HG03280 (cell line): ENCODE measurements around the gene JAM2.
A peak's percentile ranks its signal among the peaks of the same experiment; 100 is the strongest.
"Not testable (repeated sequence)": the region's sequence is repeated elsewhere in the genome, so short reads cannot be mapped to it uniquely, and the experiment has no call there.

ENCODE experiments used
- ATAC-seq: cut with Tn5 transposase; IDR thresholded peaks from one replicate; pipeline ENCODE4 v1.9.1; 2021; ENCODE audit warnings: mild to moderate bottlenecking, moderate library complexity; ENCODE audit not compliant: unreplicated experiment

Gene JAM2

DNA sequence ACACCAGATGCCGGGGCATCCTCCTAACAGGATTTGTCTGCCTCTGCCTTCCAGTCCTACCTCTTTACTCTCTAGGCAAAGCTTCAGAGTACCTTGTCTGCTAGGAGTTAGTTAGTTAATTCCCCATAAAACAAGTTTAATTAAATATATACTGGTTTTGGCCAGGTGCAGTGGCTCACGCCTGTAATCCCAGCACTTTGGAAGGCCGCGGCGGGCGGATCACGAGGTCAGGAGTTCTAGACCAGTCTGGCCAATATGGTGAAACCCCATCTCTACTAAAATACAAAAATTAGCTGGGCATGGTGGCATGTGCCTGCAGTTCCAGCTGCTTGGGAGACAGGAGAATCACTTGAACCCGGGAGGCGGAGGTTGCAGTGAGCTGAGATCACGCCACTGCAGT is 75.0 kb downstream of the JAM2 start:
- not testable (repeated sequence) for ATAC-seq

DNA sequence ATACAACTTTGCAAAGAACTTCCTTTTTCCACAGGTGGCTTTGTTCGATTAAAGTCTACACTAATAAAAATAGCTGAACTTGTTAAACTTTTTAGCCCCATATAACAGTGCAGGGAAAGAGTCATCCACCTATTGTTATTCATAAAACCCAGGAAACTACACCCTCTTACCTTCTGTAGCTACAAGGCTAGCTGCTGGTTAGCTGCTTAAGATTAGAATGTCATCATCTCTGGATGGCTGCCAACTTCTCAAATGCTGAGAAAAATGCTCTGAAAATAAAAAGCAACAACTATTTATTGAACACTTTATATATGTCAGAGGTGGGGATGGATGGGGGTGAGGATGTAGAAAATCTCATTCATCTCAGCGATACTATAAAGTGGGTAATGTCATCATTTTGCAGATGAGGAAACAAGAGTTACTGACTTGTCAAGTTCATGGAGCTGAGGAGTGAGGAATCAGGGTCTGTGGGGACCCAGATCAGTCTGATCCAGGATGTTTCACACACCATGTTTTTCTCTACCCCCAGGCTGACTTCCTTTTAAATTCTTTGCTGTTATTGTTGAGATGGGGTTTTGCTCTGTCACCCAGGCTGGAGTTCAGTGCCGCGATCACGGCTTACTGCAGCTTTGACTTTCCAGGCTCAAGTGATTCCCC is 78.6 kb downstream of the JAM2 start:
- no peak for ATAC-seq

DNA sequence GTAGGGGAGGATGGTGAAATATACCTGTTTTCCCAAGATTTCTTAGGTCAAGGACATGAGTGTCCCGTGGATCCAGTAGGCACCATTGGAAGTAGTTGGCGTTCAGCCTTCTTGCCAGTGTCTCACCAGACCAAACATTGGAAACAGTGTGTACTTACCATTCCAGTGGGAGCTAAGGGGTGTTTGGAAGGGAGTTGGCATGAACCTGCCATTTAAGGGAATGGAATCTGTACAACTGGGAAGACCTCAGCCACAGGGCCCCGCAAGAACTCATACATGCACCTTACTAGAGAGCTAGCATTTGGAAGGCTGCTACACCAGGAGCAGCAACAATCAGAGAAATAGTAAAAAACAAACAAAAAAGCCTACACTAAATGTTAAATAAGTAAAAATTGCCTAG is 82.9 kb downstream of the JAM2 start:
- no peak for ATAC-seq

DNA sequence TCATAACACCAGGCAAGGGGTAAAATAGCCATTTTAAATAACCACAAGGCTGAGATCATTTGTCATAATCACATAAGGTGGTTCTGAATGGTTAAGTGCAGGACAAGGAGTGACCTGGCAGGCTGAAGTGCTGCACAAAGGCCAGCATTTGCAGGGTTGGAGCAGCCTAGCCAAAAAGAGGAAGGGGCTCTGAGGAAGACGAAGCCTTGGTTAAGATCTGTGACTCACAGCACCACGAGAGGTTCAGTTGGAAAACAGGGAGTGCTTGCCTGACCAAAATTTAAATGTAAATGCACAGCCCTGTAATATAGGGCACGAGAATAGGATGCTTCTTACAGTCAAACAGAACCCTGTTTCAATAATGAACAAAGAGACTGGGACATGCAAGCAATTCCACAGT is 83.6 kb downstream of the JAM2 start:
- no peak for ATAC-seq

DNA sequence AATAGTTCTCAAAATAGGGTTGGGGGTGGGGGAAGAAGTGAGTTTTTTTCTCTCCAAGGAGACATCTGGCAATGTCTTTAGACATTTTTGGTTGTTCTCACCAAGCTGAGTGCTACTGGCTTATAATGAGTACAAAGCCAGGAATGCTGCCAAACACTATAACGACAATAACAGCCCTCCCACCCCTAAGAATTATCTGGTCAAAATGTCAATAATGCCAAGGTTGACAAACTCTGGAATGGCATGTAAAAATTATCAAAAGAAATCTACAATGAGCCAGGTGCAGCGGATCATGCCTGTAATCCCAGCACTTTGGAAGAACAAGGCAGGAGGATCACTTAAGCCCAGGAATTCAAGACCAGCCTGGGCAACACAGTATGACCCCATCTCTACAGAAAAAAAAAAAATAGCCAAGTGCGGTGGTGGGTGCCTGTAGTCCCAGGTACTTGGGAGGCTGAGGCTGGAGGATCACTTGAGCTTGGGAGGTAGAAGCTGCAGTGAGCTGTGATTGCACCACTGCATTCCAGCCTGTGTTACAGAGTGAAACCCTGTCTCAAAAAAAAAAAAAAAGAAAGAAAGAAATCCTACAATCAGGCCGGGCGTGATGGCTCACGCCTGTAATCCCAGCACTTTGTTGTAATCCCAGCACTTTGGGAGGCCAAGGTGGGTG is 93.2 kb downstream of the JAM2 start:
- no peak for ATAC-seq

DNA sequence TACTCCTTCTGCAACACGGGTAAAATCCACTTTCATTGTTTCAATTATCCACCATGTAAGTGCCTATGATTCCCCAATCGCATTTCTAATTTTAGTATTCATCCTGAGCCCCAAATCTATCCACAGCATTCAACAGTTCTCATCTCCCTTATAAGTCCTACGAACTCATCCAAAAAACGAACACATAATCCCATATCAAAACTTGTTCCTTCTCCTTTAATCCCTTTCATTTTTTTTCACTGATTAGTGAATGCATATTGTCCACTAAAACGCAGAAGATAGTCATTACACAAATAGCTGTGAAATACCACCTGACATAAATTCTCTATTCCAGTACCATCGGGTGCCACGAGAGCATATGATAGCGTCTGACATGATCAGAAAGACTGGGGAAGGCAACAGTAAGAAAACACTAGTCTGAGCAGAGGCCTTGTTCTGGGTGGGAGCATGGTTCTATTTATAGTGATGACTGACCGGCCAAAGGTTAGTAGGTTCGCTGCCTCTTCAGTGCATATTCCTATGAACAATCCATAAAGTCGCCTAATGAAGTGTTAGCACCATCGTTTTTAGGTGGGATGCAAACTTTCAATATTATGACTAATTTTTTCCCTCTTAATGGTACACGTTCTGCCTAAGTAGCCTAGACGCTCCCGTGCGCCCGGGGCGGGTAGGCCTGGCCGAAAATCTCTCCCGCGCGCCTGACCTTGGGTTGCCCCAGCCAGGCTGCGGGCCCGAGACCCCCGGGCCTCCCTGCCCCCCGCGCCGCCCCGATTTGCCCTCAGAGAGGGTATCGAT is 95.0 kb downstream of the JAM2 start:
- ATAC-seq, result peak; percentile 10

DNA sequence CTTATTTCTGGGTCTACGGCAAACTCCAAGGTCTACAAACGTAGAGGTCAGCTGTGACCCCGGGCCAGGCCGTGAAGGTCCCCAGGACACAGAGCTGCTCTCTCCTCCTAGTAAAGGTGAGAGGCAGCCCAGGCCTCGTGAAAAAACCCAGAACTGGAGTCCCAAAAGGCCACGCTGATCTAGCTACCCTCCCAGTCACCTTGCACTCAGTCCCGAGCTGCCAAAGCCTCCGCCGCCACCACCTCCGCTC is 95.5 kb downstream of the JAM2 start:
- ATAC-seq, result no peak

DNA sequence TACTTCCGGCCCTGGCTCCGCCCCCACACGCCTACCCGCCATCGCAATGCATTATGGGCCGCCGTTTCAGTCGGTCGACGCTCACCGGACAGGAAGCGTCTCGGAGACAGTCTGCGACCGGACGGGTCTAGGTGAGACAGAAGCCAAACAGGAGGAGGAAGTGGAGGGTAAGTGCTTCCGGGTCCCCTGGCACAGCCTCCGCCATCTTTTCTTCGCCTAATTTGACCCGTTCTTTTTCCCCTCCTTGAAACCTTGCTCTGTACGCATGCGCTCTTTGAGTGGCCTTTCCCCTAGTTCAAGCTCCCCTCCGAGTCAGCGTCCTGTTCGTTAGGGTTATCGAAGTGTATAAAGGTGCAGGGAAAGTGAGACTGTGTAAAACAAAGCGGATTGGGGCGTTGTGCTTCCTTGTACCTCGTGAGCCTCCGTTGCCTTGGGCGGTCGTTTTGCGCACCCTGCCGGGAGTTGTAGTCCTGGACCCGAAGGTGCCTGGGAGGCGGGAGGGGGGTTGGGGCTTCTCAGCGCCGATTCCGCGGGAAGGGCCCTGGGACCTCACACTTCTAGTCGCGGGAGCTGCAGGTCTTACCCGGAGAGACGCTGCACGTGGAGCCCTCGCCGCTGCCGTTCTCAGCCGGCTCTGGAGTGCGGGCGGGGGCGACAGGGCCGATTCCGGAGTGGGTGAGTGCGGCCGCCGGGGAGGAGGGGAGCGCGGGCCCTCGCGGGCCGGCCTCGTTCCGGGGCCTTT is 96.0 kb downstream of the JAM2 start, which contains the start of the genes ATP5PF and GABPA:
Gene ATP5PF, minus strand, starts transcription at position 1 of the 742 bp plus-strand sequence. CDS start 5,110 bp downstream, outside the sequence.
Gene GABPA, plus strand, starts transcription at position 69 of the 742 bp plus-strand sequence. CDS start 6,627 bp downstream, outside the sequence.
- peak; percentile 88 for ATAC-seq

DNA sequence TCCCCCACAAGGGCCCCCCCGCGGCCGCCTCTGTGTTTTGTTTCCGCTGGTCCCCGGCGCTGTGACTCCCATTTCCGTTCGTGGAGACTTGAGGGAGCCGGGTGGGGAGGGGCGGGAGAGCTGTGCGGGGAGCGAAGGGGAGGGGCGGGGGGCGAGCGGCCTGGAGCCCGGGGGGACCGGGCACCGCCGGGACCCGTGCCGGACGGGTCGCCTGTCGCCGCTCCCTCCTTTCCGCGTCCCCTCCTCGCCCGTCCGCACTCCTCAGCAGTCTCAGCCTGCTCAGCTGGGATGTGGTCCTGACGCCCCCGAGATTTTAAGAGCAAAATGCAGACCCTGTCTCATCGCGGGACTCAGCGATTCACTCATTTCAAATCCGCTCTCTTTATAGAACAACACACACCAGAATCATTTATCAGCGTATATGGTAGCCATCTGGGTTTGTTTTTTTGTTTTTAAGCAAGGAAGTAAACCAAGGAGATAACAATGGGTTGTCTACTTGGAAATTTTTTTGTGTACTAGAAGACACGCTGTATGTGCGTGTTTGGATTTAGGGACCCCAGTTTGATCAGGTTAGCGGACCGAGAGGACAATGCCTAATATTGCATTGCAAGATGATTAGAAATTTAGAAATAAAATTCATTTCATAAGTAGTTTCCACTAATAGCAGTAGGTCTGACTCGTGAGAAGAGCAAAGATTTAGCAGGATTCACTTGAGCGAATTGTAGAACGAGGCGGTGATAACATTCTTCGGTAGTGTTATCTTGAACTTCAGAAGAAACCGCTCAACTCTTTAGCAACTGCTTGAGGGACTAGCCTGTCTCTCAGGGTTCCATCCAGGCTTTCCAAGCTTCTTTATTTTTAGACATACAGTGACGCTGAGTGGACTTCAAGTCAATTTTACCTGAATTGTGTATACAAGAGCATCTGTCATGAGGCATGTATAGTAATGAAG is 96.9 kb downstream of the JAM2 start:
- peak; percentile 9 for ATAC-seq

DNA sequence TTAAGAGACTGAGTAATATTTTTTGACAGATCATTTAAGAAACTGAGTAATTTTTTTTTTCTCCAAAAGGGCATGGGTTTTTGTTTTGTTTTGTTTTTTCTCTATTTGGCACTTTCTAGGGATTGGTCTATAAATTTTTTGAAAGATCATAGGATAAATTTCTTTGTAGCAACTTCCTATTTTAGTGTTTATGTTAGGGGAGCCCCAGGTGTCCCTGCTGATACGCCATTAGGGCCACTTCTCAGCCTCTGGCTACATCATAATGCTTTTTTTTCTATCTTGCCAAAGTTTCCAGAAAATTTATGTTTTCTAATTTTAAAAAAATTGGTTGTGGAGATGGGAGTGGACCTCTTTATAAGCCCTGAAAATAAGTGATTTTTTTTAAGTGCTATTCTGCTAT is 98.4 kb downstream of the JAM2 start:
- no peak for ATAC-seq

DNA sequence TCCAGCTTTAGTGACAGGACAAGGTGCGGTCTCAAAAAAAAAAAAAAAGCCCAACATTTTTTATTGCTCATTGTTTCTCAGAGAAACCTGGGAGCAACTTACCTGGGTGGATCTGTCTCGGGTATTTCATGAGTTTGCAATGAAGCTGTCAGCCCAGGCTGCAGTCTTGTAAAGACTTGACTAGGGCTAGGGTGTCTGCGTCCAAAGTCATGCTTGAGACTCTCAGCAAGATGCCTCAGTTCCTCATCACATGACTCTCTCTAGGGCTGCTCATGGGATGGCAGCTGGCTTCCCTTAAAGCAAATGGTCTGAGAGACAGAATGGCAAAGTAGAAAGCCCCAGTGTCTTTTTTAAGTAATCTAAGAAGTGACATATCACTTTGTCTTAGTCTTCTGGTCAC is 103.8 kb downstream of the JAM2 start:
- no peak for ATAC-seq

DNA sequence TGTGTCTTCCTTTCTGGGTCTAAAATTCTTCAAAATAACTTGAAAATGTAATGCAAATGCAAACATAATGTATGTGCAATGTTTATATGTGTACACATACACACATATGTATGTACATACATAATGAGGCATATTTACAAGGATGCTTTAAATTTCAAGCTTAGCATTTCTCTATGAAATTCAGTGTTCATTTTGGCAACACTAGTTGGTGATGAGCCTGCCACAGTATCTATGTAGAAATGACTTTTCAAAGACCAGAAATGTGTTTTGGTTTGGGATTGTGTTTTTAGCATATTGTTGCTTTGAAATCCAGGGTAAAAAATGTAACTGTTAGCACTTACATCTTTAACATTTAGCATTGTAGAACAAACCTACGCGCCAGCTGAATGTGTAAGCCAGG is 105.8 kb downstream of the JAM2 start:
- no peak for ATAC-seq

DNA sequence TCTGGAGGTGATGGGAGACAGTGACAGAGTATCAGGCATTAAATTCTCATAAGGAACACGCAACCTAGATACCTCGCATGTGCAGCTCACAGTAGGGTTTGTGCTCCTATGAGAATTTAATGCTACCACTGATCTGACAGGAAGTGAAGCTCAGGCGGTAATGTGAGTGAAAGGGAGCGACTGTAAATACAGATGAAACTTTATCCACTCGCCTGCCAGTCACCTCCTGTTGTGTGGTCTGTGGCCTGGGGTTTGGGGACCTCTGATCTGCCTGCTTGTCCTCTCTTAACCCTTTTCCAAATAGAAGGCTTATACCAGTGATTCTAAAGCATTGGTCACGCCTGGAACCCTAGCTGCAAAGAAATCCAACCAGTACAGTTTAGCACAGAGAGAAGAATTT is 111.0 kb downstream of the JAM2 start:
- no peak for ATAC-seq

DNA sequence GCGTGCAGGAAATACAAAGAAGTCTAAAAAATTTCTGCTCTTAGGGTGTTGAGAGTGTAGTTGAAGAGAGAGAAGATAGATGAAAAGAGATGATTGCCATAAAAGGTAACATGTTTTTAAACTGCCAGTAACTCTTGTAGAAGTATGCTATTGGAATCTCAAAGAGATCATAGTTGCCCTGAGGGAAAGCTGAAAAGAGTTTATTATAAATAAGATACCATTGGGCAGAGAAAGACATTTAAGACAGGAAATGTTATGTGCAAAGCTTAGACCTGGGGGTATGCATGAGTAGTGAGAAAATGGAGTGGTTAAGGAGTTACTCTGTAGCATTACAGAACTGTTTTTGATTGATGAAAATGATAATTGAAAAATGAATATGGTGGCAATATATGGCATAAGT is 113.4 kb downstream of the JAM2 start:
- ATAC-seq, result no peak

DNA sequence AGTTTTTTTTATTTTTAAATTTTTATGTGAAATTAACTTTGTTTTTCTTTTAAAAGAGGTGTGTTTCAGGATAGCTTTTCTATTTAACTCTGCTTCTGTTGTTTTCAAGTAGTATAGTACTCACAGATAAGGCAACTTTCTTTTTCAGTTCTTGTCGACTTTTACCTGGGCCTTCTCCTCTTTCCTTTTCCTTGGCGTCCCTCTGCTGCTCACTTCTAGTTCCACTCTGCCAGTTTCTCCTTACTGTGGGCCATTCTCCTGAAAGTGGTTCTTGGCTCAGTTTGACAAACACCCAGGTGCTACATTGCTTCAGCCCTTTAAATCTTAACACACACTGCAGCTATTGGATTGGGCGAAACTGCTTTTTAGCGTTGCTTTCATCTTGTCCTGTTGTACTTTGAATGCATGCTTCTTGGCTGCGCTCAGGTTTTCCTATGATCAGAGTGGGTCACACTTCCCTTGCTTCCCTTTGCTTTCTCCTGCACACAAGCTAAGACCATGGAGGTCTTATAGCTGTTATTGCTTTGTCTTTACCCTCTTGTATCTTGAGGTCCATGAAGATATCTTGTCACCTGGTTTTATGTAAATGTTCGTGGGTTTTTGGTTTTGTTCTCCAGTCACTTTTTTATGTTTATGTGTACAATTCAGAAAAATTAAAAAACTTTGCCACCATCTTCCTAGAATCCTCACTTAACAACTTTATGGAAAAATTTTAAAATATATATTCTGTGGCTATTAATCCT is 117.3 kb downstream of the JAM2 start:
- ATAC-seq, result no peak

DNA sequence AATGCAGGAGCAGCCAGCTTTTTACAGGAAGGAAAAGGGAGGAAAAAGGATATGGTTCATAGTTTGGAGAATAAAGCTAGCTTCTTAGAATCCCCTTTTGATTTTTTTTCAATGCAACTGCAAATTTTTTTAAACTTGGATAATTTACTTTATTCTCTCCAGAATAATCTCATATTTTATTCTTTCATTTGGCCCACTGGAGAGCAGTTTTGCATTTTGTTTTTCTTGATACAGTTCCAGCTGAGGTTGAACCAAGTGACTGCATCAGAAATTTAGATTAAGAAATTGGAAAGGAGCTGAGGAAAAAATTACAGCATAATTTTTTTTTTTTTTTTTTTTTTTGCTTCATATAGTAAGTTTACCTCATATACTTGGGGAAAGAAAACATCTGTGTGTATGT is 118.5 kb downstream of the JAM2 start:
- ATAC-seq, result no peak

DNA sequence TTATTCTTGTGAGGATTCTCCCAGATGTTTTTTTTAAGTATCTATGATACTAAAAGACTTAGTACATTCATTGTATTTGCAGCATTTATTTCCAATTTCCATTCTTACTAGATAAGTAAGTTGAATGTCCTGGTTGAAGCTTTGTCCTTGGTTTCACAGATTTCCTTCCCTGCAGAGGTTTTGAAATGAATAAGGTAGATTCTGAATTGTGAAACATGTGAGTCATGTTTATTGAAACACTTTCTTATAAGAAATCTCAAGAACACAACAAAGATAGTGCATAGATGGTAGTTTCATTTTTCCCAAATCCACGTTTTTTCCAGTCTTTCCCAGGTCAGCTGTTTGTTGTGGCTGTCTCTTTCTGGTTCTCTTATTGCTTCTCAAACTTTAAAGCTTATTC is 120.5 kb downstream of the JAM2 start:
- no peak for ATAC-seq

DNA sequence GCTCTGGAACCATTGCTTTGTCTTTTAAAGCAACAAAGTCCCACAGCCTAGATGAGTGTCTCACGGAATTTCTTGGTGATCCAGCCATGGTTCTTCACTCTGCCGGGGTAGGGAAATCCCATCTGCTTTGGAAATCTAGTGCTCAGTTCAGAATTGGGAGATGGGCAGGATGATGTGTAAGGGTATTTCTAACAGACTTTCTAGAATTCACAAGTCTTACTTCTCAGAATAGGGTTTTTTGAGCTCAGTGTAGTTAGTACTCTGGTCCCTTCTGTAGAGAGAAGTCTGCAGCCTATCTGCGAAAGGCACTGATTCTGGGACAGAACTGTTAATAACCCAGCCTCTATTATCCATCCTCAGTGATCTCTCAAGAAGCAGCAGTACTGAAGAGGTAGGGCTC is 121.0 kb downstream of the JAM2 start:
- no peak for ATAC-seq

DNA sequence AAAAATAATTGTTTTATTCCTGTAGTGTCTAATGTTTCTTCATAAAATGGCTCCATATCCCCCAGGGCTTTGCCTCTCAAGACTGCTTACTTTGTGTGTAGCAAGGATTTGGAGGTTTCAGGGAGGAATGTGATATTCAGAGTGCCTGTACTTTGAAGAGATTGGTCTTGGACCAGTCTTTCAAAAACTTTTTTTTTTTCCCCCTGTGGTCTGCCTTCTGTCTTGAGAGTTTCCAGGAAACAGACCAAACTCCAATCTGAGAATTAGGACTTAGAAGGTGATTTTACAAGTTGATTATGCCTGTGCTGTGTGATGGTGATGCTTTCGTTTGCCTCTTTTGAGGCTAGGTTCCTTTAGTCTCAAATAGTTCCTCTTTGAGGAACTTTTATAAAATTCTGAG is 121.6 kb downstream of the JAM2 start:
- no peak for ATAC-seq

DNA sequence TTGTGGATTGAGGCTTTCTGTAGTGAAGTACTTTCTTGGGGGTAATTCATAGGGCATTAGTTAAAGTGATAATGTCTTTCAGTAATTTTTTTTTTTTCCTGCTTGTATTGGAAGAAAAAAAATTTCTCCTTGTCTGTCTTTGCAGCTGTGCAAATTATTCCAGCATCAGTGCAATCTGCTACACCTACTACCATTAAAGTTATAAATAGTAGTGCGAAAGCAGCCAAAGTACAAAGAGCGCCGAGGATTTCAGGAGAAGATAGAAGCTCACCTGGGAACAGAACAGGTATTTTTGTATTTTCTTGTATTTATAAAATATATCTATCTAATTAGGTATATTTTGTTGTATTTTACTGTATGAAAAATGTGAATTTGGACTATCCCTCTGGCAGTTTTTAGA is 125.0 kb downstream of the JAM2 start:
- no peak for ATAC-seq
